Sigmoid colon (tissue), 4 donors: ENCODE measurements around the gene MMP13.

Experiments used
- EP300 ChIP-seq, 4 donors: sonication (generic); formaldehyde crosslinking; IDR thresholded peaks; one replicate each; pipeline ENCODE4 v1.6.1; 2017; ENCODE audit warnings: antibody characterized with exemption in 4 of 4
- POLR2A ChIP-seq, 2 donors: fragments of 450-650 bp; IDR thresholded peaks; one replicate each; pipeline ENCODE4 v1.6.1; 2016; ENCODE audit warnings: antibody characterized with exemption in 2 of 2, mild to moderate bottlenecking in 2 of 2, moderate library complexity in 2 of 2
- POLR2AphosphoS5 ChIP-seq, 4 donors: sonication (generic); formaldehyde crosslinking; IDR thresholded peaks; one replicate each; pipeline ENCODE4 v1.6.1; 2017; ENCODE audit warnings: antibody characterized with exemption in 4 of 4
- TF ChIP-seq, protein P1 (sequence below), 4 experiments: fragments of 450-650 bp in 3 of 4; fragments of 200-600 bp in 1 of 4; IDR thresholded peaks; one replicate each; pipeline ENCODE4 v1.5.1; 2016 to 2019; ENCODE audit warnings: antibody characterized with exemption in 4 of 4, mild to moderate bottlenecking in 3 of 4, moderate library complexity in 2 of 4

DNA sequence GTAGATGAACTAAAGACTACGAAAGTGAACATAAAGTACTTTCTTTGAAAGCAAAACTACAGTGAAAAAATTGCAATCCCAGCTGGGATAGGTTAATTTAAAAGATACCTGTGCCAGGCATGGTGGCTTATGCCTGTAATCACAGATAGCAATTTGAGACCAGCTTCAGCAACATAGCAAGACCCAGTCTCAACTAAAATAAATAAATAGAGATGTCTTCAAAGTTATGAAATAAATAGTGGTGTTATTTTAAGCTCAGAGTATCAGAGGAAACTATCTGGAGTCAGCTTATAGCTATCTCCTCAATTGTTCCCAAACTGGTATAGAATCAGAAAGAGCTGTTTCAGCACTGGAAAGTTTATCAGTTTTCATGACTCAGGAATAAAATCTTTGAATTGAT is 17.3 kb upstream of the MMP13 start:
- TF ChIP-seq, protein P1, sequence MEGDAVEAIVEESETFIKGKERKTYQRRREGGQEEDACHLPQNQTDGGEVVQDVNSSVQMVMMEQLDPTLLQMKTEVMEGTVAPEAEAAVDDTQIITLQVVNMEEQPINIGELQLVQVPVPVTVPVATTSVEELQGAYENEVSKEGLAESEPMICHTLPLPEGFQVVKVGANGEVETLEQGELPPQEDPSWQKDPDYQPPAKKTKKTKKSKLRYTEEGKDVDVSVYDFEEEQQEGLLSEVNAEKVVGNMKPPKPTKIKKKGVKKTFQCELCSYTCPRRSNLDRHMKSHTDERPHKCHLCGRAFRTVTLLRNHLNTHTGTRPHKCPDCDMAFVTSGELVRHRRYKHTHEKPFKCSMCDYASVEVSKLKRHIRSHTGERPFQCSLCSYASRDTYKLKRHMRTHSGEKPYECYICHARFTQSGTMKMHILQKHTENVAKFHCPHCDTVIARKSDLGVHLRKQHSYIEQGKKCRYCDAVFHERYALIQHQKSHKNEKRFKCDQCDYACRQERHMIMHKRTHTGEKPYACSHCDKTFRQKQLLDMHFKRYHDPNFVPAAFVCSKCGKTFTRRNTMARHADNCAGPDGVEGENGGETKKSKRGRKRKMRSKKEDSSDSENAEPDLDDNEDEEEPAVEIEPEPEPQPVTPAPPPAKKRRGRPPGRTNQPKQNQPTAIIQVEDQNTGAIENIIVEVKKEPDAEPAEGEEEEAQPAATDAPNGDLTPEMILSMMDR (IDR thresholded peaks at IDR 0.05), result no peak
- TF ChIP-seq POLR2A (IDR thresholded peaks at IDR 0.05) (no peak), EP300 (IDR thresholded peaks at IDR 0.05) (no peak), POLR2AphosphoS5 (IDR thresholded peaks at IDR 0.05) (no peak)
